HG02642 (cell line): ENCODE results near the gene PRICKLE1.

Experiments used
- ATAC-seq: cut with Tn5 transposase; IDR thresholded peaks from one replicate; pipeline ENCODE4 v1.9.1; 2021; ENCODE audit warnings: mild to moderate bottlenecking; ENCODE audit not compliant: unreplicated experiment, poor library complexity

The PRICKLE1 gene

DNA sequence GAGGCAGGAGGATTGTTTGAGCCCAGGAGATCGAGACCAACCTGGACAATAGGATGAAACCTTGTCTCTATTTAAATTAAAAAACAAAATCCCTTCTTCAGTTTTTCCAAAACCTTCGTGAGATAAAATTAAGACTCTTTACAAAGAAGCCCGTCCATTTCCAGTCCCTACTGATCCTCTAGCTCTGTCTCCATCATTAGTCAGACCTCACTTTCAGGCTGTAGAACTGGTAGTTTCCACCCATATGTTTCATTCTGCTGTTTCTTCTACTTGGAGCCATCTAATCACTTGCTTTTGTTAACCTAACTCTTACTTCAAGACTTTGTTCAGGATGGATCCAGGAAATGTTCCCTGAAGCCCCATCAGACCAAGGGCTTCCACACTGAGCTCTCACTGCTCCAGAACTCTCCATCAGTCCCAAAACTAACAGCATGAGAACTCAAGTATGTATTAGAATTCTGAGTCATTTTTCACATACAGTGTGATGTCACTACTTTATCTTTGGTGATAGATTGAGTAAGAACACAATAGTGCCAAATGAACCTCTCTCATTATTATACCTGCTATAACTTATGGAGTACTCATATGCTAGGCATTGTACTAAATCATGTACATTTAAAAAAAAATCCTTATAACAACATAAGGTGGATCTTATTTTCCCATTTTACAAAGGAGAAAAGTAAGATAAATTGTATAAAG, 90.8 kb downstream of the PRICKLE1 start:
- ATAC-seq = no peak

DNA sequence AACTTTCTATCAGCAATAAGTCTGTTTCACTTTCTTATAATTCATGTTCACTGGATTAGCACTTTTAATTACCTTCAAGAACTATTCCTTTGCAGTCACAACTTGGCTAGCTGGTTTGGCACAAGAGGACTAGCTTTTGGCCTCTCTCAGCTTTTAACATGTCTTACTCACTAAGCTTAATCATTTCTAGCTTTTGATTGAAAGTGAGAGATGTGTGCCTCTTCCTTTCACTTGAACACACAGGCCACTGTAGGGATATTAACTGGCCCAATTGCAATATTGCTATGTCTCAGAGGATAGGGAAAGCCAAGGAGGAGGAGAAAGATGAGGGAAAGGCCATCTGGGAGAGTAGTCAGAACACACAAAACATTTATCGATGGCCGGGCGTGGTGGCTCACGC, 92.7 kb downstream of the PRICKLE1 start:
- ATAC-seq = no peak

- no peak for ATAC-seq
Measured at GRCh38 chr12:42495244-42495643, 94.3 kb downstream of the PRICKLE1 start.

DNA sequence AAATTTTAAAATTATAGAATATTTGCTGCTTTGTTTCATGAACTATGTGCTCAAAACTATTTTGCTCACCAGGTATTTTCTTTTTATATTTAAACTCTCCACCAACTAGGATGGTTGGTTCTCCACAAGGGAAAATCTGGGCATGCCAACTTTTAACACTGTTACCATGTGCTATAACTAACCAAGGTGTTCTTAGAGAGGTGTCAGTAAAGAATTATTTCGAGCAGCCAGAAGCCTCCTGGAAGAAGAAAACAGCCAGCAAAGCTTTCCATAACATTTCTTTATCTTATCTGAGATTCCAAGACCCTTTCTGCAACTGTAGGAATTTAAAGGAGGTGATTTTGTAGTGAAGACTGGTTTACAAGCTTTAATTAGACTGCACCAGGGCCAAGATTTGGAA, 97.3 kb downstream of the PRICKLE1 start:
- ATAC-seq = no peak

DNA sequence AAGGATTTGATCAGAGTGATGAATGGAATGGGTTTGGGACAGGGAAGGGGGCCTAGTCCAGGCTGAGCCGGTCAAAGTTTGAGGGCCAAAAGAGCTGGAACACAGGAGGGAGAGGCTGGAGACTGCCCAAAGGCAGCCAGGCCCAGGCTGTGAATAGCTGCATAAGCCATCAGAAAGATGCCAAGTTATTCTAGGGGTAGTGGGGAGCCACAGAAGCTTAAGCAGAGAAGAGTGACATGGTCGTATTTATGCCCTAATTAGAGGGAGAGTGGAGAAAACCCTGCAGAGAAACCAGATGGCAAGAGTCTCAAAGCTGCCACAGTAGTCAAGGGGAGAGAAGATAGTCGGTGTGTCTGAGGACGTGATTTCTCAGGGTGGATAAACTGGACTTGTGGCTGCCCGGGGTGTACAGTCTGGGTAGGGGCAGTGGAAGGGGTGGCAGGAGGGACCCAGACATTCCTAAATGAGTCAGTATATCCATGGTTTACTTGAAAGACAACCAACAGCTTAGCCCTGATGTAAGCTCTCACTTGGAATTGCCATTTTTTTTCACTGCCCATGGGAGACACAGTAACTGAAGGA, 99.2 kb downstream of the PRICKLE1 start:
- no peak for ATAC-seq

GRCh38 chr12:42486407-42486806, 103.1 kb downstream of the PRICKLE1 start:
- no peak for ATAC-seq

DNA sequence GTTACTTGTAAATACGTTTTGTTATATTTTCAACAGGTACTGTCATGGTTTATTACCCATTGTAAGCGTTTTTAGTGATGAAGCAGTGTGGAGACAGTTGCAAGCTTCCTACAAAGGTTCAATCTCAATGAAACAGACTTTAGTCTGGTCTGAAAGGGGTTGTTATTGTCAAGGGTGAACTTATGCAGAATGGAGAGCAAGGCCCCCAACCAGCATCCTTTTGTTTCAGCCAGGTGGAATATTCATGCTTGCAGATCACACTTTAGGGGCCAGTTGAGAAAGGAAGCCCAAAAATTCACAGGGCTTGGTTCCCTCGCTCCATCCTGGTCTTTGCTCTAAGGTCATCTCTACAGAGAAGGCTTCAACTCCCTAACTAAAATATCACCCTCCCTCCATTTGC, 103.7 kb downstream of the PRICKLE1 start:
- no peak for ATAC-seq

DNA sequence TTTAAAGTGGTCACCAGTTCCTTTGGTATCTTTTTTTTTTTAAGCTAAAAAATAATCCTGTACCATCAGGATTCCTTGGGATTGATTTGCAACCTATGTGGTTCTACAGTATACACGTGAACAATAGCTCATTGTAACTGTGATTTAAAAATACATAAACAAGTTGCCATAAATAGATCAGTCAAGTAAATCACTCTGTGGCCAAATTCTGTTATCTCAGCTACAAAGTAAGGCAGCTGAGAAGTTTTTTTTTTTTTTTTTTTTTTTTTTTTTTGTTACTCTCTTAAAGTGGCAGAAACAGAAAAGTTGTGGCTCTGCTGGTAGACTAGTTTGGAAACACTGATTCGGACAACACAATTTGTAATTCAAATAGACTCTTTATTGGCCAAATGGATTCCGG, 104.5 kb downstream of the PRICKLE1 start:
- no peak for ATAC-seq

DNA sequence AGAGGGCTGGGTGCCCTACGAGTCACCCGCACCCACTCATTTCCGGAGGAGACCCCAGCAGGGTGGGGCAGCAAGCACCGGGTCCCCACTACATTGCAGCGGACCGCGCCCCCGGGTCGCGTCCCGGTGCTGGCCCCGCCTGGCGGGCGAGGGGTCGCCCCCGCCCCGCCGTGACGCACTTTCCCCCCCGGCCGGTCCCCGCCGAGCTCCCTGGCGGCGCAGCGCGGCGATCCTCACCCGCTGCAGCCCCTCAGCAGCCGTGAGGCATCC, 106.1 kb downstream of the PRICKLE1 start:
- ATAC-seq = peak; percentile 39

DNA sequence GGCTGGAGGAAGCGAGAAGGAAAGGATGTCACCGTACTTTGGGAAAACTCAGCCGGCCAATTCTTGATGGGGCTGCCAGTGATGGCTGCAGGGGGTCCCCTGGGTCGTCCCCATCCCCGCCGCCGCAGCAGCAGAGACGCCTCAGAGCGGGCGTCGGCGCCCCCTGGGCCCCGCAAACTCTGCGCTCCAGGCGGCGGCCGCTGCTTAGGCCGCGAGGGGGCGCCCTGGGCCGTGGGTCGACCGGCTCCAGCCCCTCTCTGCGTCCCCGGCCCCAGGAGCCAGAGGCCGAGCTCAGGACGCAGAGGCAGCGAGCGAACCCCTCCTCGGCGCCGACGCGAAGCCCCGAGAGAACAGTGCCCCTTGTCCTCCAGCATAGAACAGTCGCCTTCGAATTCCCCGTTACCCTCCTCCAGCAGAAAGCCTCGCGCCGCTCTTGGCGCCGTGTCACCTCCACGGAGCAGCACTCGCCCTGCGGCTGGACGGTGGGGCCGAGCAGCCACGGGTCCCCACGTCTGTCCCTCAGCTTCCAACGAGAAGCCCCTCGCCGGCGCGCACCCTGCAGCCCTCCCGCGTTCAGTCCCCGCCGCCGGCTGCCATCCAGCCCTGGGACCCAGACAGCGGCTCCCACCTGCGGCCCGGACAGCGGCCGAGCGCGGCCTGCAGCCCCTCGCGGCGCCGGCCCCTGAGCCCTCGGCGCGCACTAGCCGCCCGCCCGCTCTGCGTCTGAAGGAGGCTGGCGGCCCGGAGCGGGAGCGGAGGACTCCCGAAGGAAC, 106.6 kb downstream of the PRICKLE1 start:
- ATAC-seq = peak; percentile 84

- ATAC-seq = no peak
Measured at GRCh38 chr12:42482041-42482747, 107.4 kb downstream of the PRICKLE1 start.

- no peak for ATAC-seq
Measured at GRCh38 chr12:42481368-42481767, 108.2 kb downstream of the PRICKLE1 start.

- ATAC-seq = no peak
Measured at GRCh38 chr12:42477941-42478340, 111.6 kb downstream of the PRICKLE1 start.

DNA sequence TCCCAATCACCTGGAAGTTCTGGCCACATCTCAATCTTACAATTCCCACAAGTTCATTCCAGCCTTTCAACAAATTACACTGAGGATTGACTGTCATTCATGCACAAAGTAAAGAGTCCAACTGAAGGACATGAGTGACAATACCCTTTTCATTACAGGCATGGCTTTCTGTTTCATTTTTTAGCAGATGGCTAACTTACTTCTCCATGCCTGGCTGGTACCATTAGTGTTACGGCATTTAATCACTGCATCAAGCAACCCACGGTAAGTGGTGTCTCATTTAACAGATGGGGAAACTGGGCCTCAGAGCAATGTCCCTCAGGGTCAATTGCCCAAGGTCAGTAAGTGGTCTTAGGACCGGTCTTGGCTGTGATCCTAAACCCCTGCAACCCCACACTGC, 114.4 kb downstream of the PRICKLE1 start:
- ATAC-seq = peak; percentile 52

- ATAC-seq = no peak
Measured at GRCh38 chr12:42474391-42474790, 115.2 kb downstream of the PRICKLE1 start.

DNA sequence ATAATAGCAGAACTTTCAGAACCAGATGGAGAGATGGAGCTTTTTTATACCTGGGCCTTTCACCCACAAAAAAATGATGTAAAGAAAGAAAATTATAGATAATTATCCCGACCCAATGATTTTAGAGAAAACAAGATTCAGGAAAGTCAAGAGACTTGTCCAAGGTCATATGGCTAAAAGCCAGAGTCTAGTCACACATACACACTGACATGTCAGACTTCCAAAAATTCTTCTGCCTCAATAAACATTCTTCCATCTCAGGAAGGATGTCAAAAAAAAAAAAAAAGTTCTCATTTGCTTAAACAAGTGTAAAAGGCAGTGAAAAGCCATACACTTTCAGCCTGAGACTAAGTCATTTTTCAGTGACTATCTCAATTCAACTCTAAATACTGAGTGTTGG, 116.0 kb downstream of the PRICKLE1 start:
- ATAC-seq = no peak

DNA sequence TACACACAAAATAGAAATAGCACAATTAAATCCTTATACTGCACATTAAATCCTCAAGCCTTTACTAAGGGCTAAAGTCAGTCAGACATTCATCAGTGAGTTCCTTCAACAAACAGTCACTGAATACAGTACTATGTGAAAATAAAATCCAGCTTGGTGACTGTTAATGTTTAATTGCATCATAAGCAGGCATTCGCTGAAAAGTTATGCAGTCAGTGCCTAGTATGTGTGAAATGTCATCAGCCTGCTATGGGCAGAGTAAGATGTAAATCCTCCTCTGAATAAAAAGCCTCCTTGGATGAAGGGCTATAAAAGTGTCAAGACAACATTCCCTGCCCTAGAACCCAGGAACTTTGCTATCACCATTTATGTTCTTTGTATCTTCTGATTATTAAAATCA, 116.4 kb downstream of the PRICKLE1 start:
- ATAC-seq = no peak

GRCh38 chr12:42472376-42472775, 117.2 kb downstream of the PRICKLE1 start:
- no peak for ATAC-seq

GRCh38 chr12:42469355-42470175, 120.0 kb downstream of the PRICKLE1 start:
- peak; percentile 97 for ATAC-seq

- ATAC-seq = peak; percentile 3
Measured at GRCh38 chr12:42468921-42469320, 120.6 kb downstream of the PRICKLE1 start.
